Mesothelial cell of epicardium (in vitro differentiated cells): ENCODE results near the gene DNAL4. TPM values are rescaled to one million over a fixed set of nuclear protein-coding genes. Genes with fewer than 3 reads are reported as not detected.
A peak's percentile ranks its signal among the peaks of the same experiment; 100 is the strongest.

Source experiments
- DNase-seq, 2 experiments: peaks; one replicate each; pipeline ENCODE4 v3.0.0; 2021; ENCODE audit warnings: low spot score in 2 of 2; ENCODE audit not compliant: unreplicated experiment in 2 of 2
- H3K27ac Mint-ChIP-seq: 2 replicates; pipeline ENCODE4 v1.8.0; 2021; ENCODE audit warnings: mixed read lengths
- H3K27me3 Mint-ChIP-seq: 2 replicates; pipeline ENCODE4 v1.8.0; 2021; ENCODE audit warnings: low read depth, mixed read lengths
- H3K36me3 Mint-ChIP-seq: 2 replicates; pipeline ENCODE4 v1.8.0; 2021; ENCODE audit warnings: mixed read lengths
- H3K4me1 Mint-ChIP-seq: 2 replicates; pipeline ENCODE4 v1.8.0; 2021; ENCODE audit warnings: mixed read lengths
- H3K4me3 Mint-ChIP-seq: 2 replicates; pipeline ENCODE4 v1.8.0; 2021; ENCODE audit warnings: mild to moderate bottlenecking, moderate library complexity, mixed read lengths
- H3K9me3 Mint-ChIP-seq: 2 replicates; pipeline ENCODE4 v1.8.0; 2021; ENCODE audit warnings: mixed read lengths
- total RNA-seq: library from RNA; stranded (reverse); gene quantifications from 3 replicates; pipeline ENCODE4 v1.2.1, GENCODE V29; 2021
- TF ChIP-seq, protein P1 (sequence below): fragments of 200-600 bp; sonication (generic); IDR thresholded peaks from one replicate; pipeline ENCODE4 v1.5.0; 2021; ENCODE audit warnings: antibody characterized with exemption; ENCODE audit not compliant: unreplicated experiment

The DNAL4 gene
- total RNA-seq, 1 donor from 2014 or later, result 15.9 TPM

DNA sequence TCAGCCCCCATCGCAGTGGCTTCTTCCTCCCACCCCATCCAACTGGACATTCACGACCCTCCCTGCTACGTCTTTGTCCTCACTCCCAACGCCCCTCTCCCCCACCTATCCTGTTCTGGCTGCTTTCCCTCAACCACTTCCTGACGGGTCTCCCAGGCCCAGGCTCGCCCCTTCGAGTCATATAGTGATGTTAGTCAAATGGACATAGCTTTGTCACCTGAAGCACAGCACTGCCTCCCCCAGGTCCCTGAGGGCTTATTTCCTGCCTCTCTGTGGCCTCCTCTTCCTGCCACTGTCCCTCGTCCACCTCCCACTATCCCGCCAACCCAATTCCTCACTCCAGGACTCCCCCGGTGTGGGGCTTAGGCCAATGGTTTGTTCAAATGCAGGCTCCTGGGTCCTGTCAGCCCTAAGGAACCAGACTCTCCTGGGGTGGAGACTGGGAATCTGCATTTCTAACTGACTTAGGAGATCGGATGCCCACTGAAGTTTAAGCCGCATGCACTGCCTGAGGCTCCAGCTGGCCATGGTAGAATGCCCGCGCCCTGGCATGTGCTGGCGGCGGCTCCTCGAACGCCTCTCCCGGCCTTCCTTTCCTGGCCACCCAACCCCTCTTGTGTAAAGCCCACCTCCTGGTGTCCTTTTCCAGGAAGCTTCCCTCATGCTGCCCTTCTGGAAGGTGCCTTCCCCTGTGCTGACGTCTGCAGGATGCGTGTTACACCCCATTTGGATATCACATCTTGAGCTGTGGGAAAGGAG, 56.5 kb downstream of the DNAL4 start:
- Mint-ChIP-seq H3K27me3 (no peaks in the 10 kb centered on the region), H3K27ac (peak overlapping the region; percentile 40), H3K9me3 (no peaks in the 10 kb centered on the region), H3K4me1 (no peaks in the 10 kb centered on the region), H3K36me3 (peaks cover 24% of the 10 kb centered on the region), H3K4me3 (no peak overlapping the region)
- TF ChIP-seq, protein P1, sequence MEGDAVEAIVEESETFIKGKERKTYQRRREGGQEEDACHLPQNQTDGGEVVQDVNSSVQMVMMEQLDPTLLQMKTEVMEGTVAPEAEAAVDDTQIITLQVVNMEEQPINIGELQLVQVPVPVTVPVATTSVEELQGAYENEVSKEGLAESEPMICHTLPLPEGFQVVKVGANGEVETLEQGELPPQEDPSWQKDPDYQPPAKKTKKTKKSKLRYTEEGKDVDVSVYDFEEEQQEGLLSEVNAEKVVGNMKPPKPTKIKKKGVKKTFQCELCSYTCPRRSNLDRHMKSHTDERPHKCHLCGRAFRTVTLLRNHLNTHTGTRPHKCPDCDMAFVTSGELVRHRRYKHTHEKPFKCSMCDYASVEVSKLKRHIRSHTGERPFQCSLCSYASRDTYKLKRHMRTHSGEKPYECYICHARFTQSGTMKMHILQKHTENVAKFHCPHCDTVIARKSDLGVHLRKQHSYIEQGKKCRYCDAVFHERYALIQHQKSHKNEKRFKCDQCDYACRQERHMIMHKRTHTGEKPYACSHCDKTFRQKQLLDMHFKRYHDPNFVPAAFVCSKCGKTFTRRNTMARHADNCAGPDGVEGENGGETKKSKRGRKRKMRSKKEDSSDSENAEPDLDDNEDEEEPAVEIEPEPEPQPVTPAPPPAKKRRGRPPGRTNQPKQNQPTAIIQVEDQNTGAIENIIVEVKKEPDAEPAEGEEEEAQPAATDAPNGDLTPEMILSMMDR, result no peak
- DNase-seq, result no peak

DNA sequence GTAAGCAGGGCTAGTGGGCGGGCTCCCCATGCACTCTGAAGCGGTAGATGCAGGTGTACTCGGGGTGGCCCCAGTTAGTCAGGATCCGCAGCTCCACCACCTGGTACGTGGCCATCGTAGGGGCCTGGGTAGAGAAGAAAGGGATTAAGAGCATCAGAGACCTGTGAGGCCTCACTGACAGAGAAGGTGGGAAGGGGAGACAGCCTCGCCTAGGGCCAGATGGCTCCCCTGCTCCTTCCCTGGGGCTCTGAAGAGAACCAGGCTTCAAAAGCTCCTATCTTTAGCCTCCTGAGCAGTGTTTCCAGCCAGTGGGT, 57.7 kb downstream of the DNAL4 start:
- Mint-ChIP-seq H3K4me3 (no peak overlapping the region), H3K9me3 (no peaks in the 10 kb centered on the region), H3K27me3 (no peaks in the 10 kb centered on the region), H3K4me1 (no peaks in the 10 kb centered on the region), H3K27ac (no peak overlapping the region), H3K36me3 (peaks cover 20% of the 10 kb centered on the region)
- no peak for DNase-seq
- TF ChIP-seq, protein P1, result no peak

DNA sequence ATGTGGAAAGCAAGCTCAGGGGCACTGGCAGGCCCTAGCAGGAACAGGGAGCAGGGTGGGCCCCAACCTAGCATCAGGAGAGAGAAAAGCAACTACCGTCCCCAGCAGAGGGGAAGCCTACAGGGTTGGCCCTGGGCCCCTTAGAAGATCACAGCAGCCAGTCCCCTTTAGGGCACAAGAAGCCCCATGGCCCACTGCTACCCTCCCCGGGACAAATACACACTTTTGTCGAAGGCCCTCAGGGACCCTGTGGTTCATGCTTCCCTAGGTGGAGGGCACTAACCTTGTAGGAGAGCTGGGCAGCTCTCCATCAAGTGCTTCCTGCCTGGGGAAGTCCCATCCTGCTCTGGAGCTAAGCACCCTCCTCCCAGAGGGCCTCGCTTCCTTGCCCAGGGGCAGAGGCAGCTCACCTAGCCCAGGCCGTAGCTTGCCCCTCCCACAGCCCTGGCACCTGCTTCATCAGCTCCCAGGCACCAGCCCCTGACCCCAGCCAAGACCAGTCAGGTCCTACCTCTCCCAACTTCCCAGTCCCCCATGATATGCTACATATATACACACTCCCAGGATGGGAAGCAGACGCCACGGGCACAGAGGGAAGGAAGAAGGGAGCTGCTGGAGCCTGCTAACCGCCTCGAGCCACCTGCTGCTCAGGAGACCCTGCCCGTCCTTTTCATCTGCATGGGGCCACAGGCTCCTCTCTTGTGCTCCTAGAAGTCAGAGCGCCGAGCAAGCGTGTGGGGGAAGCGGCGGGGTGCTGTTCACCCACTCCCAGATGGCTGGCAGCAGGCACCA, 58.3 kb downstream of the DNAL4 start:
- DNase-seq, result no peak
- TF ChIP-seq, protein P1, result no peak
- no peak overlapping the region for H3K4me3 Mint-ChIP-seq
- peaks cover 17% of the 10 kb centered on the region for H3K36me3 Mint-ChIP-seq
- no peaks in the 10 kb centered on the region for H3K9me3 Mint-ChIP-seq
- H3K27me3 Mint-ChIP-seq, result no peaks in the 10 kb centered on the region
- H3K4me1 Mint-ChIP-seq, result no peaks in the 10 kb centered on the region
- H3K27ac Mint-ChIP-seq, result no peak overlapping the region

DNA sequence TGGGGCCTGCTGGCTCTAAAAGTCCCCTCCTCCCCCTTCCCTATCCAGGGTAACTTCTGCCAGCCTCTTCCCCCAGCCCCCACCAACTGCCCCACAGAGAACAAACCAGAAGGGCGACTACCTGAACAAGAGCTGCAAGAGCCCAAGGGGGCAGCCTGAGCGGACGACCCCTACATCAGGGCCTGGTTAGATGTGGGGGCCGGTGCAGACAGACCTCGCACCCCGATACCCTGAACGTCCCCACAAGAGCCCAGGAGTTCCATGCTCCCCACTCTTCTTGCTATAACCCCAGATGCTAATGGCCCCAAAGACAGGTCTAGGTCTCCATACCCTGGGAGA, 58.8 kb downstream of the DNAL4 start:
- Mint-ChIP-seq H3K36me3 (peaks cover 17% of the 10 kb centered on the region), H3K27ac (peak overlapping the region; percentile 35), H3K4me1 (no peaks in the 10 kb centered on the region), H3K9me3 (no peaks in the 10 kb centered on the region), H3K4me3 (no peak overlapping the region), H3K27me3 (no peaks in the 10 kb centered on the region)
- TF ChIP-seq, protein P1, result no peak
- no peak for DNase-seq

DNA sequence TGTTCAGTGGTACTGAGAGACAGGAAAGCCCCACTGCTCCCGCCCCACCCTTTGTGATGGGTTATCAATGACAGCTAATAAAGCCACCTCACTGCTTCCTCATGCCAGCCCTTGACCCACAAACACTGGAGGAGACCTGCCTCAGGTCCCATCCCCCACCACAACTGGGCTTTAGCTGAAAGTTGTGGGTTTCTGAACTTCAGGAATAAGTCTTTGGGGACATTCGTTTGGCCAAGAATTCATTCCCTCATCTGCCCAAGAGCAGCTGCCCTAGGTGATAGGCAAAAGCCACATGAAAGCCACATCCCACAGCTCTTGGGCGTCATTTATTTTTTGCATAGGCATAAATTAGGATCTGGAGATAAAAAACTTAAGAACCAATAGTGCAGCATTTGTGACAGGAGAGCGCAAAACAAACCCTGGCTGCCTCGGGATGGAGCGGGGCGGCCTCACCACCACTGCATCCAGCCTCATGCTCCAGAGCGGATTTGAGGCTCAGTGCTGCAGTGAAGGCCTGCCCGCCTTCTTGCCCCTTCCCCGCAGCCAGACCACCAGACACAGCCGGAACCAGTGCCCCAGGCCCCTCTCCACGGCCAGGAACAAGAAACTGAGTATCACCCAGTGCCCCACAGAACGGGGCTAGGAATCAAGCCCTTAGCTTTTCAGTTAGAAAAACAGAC, 59.4 kb downstream of the DNAL4 start:
- Mint-ChIP-seq H3K36me3 (peaks cover 17% of the 10 kb centered on the region), H3K4me1 (no peaks in the 10 kb centered on the region), H3K27me3 (no peaks in the 10 kb centered on the region), H3K4me3 (no peak overlapping the region), H3K9me3 (no peaks in the 10 kb centered on the region), H3K27ac (peak overlapping the region; percentile 75)
- TF ChIP-seq, protein P1, result no peak
- no peak for DNase-seq
